Mesothelial cell of epicardium (in vitro differentiated cells): ENCODE results near the gene ATP5F1D. TPM values are rescaled to one million over a fixed set of nuclear protein-coding genes. Genes with fewer than 3 reads are reported as not detected.
A peak's percentile ranks its signal among the peaks of the same experiment; 100 is the strongest.

Source experiments
- DNase-seq, 2 experiments: peaks; one replicate each; pipeline ENCODE4 v3.0.0; 2021; ENCODE audit warnings: low spot score in 2 of 2; ENCODE audit not compliant: unreplicated experiment in 2 of 2
- H3K27ac Mint-ChIP-seq: 2 replicates; pipeline ENCODE4 v1.8.0; 2021; ENCODE audit warnings: mixed read lengths
- H3K27me3 Mint-ChIP-seq: 2 replicates; pipeline ENCODE4 v1.8.0; 2021; ENCODE audit warnings: low read depth, mixed read lengths
- H3K36me3 Mint-ChIP-seq: 2 replicates; pipeline ENCODE4 v1.8.0; 2021; ENCODE audit warnings: mixed read lengths
- H3K4me1 Mint-ChIP-seq: 2 replicates; pipeline ENCODE4 v1.8.0; 2021; ENCODE audit warnings: mixed read lengths
- H3K4me3 Mint-ChIP-seq: 2 replicates; pipeline ENCODE4 v1.8.0; 2021; ENCODE audit warnings: mild to moderate bottlenecking, moderate library complexity, mixed read lengths
- H3K9me3 Mint-ChIP-seq: 2 replicates; pipeline ENCODE4 v1.8.0; 2021; ENCODE audit warnings: mixed read lengths
- total RNA-seq: library from RNA; stranded (reverse); gene quantifications from 3 replicates; pipeline ENCODE4 v1.2.1, GENCODE V29; 2021
- TF ChIP-seq, protein P1 (sequence below): fragments of 200-600 bp; sonication (generic); IDR thresholded peaks from one replicate; pipeline ENCODE4 v1.5.0; 2021; ENCODE audit warnings: antibody characterized with exemption; ENCODE audit not compliant: unreplicated experiment

The ATP5F1D gene
- total RNA-seq, 1 donor from 2014 or later = 108 TPM

GRCh38 chr19:1254530-1255185 is 13.1 kb downstream of the ATP5F1D start:
- Mint-ChIP-seq H3K27me3 (no peaks in the 10 kb centered on the region), H3K9me3 (no peaks in the 10 kb centered on the region), H3K4me3 (no peak overlapping the region), H3K4me1 (peaks cover 22% of the 10 kb centered on the region), H3K27ac (no peak overlapping the region), H3K36me3 (peaks cover 10% of the 10 kb centered on the region)
- no peak for DNase-seq
- TF ChIP-seq, protein P1, sequence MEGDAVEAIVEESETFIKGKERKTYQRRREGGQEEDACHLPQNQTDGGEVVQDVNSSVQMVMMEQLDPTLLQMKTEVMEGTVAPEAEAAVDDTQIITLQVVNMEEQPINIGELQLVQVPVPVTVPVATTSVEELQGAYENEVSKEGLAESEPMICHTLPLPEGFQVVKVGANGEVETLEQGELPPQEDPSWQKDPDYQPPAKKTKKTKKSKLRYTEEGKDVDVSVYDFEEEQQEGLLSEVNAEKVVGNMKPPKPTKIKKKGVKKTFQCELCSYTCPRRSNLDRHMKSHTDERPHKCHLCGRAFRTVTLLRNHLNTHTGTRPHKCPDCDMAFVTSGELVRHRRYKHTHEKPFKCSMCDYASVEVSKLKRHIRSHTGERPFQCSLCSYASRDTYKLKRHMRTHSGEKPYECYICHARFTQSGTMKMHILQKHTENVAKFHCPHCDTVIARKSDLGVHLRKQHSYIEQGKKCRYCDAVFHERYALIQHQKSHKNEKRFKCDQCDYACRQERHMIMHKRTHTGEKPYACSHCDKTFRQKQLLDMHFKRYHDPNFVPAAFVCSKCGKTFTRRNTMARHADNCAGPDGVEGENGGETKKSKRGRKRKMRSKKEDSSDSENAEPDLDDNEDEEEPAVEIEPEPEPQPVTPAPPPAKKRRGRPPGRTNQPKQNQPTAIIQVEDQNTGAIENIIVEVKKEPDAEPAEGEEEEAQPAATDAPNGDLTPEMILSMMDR = no peak

- no peak for DNase-seq
- no peaks in the 10 kb centered on the region for H3K27me3 Mint-ChIP-seq
- H3K9me3 Mint-ChIP-seq = no peaks in the 10 kb centered on the region
- TF ChIP-seq, protein P1 = no peak
- no peak overlapping the region for H3K27ac Mint-ChIP-seq
- H3K36me3 Mint-ChIP-seq = peaks cover 10% of the 10 kb centered on the region
- no peak overlapping the region for H3K4me3 Mint-ChIP-seq
- H3K4me1 Mint-ChIP-seq = peaks cover 26% of the 10 kb centered on the region
These were observed 13.9 kb downstream of the ATP5F1D start for GRCh38 chr19:1255186-1256161.

- H3K4me3 Mint-ChIP-seq = no peak overlapping the region
- H3K27ac Mint-ChIP-seq = peak overlapping the region; percentile 64
- peaks cover 28% of the 10 kb centered on the region for H3K4me1 Mint-ChIP-seq
- H3K27me3 Mint-ChIP-seq = no peaks in the 10 kb centered on the region
- no peak for DNase-seq
- H3K36me3 Mint-ChIP-seq = peaks cover 10% of the 10 kb centered on the region
- H3K9me3 Mint-ChIP-seq = no peaks in the 10 kb centered on the region
- TF ChIP-seq, protein P1 = no peak
These were observed 15.3 kb downstream of the ATP5F1D start for GRCh38 chr19:1256646-1257474.

GRCh38 chr19:1257475-1258162 is 16.1 kb downstream of the ATP5F1D start:
- H3K27ac Mint-ChIP-seq = peak overlapping the region; percentile 64
- peaks cover 29% of the 10 kb centered on the region for H3K4me1 Mint-ChIP-seq
- TF ChIP-seq, protein P1 = no peak
- peaks cover 10% of the 10 kb centered on the region for H3K36me3 Mint-ChIP-seq
- H3K4me3 Mint-ChIP-seq = no peak overlapping the region
- H3K27me3 Mint-ChIP-seq = no peaks in the 10 kb centered on the region
- DNase-seq = no peak
- H3K9me3 Mint-ChIP-seq = no peaks in the 10 kb centered on the region

DNA sequence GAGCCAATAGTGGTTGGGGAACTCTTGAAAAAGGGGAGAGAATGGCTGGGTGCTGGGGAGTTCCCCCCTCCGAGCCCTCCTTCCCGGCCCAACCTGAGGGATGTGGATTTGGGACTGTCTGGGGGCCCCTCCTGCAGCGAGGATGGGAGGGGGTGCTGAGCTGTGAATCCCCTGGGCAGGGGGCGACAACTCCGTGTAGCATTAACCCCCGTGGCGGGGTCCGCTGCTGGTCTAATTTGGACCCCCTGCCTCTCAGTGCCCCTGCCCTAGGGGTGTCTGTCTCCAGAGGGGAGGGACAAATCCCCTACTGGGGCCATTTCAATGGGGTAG is 16.6 kb downstream of the ATP5F1D start:
- H3K4me1 Mint-ChIP-seq = peaks cover 34% of the 10 kb centered on the region
- H3K9me3 Mint-ChIP-seq = no peaks in the 10 kb centered on the region
- no peak for DNase-seq
- no peak overlapping the region for H3K4me3 Mint-ChIP-seq
- peaks cover 10% of the 10 kb centered on the region for H3K36me3 Mint-ChIP-seq
- no peak overlapping the region for H3K27ac Mint-ChIP-seq
- TF ChIP-seq, protein P1 = no peak
- no peaks in the 10 kb centered on the region for H3K27me3 Mint-ChIP-seq
